IMR-90 (cell line): ENCODE measurements around the gene KCNH5. TPM values are rescaled to one million over a fixed set of nuclear protein-coding genes. Genes with fewer than 3 reads are reported as not detected.

Source experiments
- ATAC-seq: fragments of 200-7000 bp; cut with Tn5 transposase; 2 replicates; pipeline ENCODE4 v1.9.1; 2020; ENCODE audit warnings: low read depth, mild to moderate bottlenecking, moderate library complexity
- BruUV-seq: library from RNA; stranded (reverse); fragments of 400-500 nt; replicated peaks from 2 replicates; lab custom pipeline; 2021; lab: Mats Ljungman, UMichigan
- CTCF ChIA-PET: fragments of 300-600 bp; formaldehyde crosslinking; extraction: SDS; loops from one replicate; lab custom pipeline; 2021; ENCODE audit warnings: antibody characterized with exemption; lab: Yijun Ruan, JAX
- POLR2A ChIA-PET: fragments of 300-600 bp; sonication (Branson Sonifier 250); formaldehyde crosslinking; loops from one replicate; lab custom pipeline; 2022; ENCODE audit warnings: antibody characterized with exemption; ENCODE audit not compliant: unreplicated experiment; lab: Charles Lee
- DNase-seq: peaks from one replicate; pipeline ENCODE4 v3.0.0; 2013
- H2AFZ ChIP-seq: replicated peaks from 2 replicates; pipeline ENCODE3; 2013; ENCODE audit warnings: low read length, mild to moderate bottlenecking; ENCODE audit not compliant: poor library complexity
- H2AK5ac ChIP-seq: 2 replicates; pipeline ENCODE4 v1.6.1; 2013; ENCODE audit warnings: low read depth, low read length, inconsistent platforms
- H2AK9ac ChIP-seq: replicated peaks from 2 replicates; pipeline ENCODE3; 2013; ENCODE audit warnings: mild to moderate bottlenecking, low read depth, low read length, moderate library complexity; ENCODE audit not compliant: poor library complexity
- H2BK120ac ChIP-seq: 2 replicates; pipeline ENCODE4 v1.6.1; 2013; ENCODE audit warnings: low read depth, low read length, inconsistent platforms
- H2BK15ac ChIP-seq: 3 replicates; pipeline ENCODE4 v1.6.1; 2013; ENCODE audit warnings: low read depth, low read length, inconsistent platforms
- H2BK20ac ChIP-seq: 2 replicates; pipeline ENCODE4 v1.6.1; 2013; ENCODE audit warnings: low read depth, mild to moderate bottlenecking, inconsistent platforms, low read length, moderate library complexity
- H2BK5ac ChIP-seq: 2 replicates; pipeline ENCODE4 v1.6.1; 2013; ENCODE audit warnings: mild to moderate bottlenecking, low read depth, low read length, inconsistent platforms; ENCODE audit not compliant: poor library complexity, severe bottlenecking
- H3K14ac ChIP-seq: replicated peaks from 2 replicates; pipeline ENCODE4 v1.6.1; 2013; ENCODE audit warnings: low read depth, low read length, inconsistent platforms
- H3K18ac ChIP-seq: 2 replicates; pipeline ENCODE4 v1.6.1; 2013; ENCODE audit warnings: low read depth, low read length, control low read depth
- H3K23ac ChIP-seq: 2 replicates; pipeline ENCODE4 v1.6.1; 2013; ENCODE audit warnings: low read depth, low read length, inconsistent platforms
- H3K27ac ChIP-seq: 2 replicates; pipeline ENCODE4 v1.5.1; 2013; ENCODE audit warnings: mild to moderate bottlenecking, control low read depth, low read length; ENCODE audit not compliant: insufficient read depth
- H3K27me3 ChIP-seq: 2 replicates; pipeline ENCODE4 v1.6.1; 2013; ENCODE audit warnings: low read length; ENCODE audit not compliant: control insufficient read depth, insufficient read depth
- H3K36me3 ChIP-seq: 2 replicates; pipeline ENCODE4 v1.6.1; 2013; ENCODE audit warnings: low read length, mixed read lengths; ENCODE audit not compliant: control insufficient read depth, insufficient read depth
- H3K4ac ChIP-seq: 2 replicates; pipeline ENCODE4 v1.6.1; 2013; ENCODE audit warnings: low read depth, low read length, inconsistent platforms
- H3K4me1 ChIP-seq: 2 replicates; pipeline ENCODE4 v1.6.1; 2013; ENCODE audit warnings: low read length, mixed read lengths; ENCODE audit not compliant: control insufficient read depth, insufficient read depth
- H3K4me2 ChIP-seq: 2 replicates; pipeline ENCODE4 v1.6.1; 2013; ENCODE audit warnings: low read depth, mild to moderate bottlenecking, control low read depth, low read length, moderate library complexity
- H3K4me3 ChIP-seq: 2 replicates; pipeline ENCODE4 v1.5.1; 2013; ENCODE audit warnings: low read depth, mild to moderate bottlenecking, control low read depth, low read length, moderate library complexity; ENCODE audit not compliant: insufficient read depth
- H3K56ac ChIP-seq: 2 replicates; pipeline ENCODE4 v1.6.1; 2013; ENCODE audit warnings: low read length, inconsistent platforms; ENCODE audit not compliant: insufficient read depth; ENCODE audit errors: extremely low read depth
- H3K79me1 ChIP-seq, 2 experiments: 2 replicates each; pipeline ENCODE4 v1.6.1; 2013; ENCODE audit warnings: low read length in 2 of 2, inconsistent platforms in 1 of 2, low read depth in 1 of 2
- H3K9ac ChIP-seq: 2 replicates; pipeline ENCODE4 v1.6.1; 2013; ENCODE audit warnings: low read depth, low read length, control low read depth
- H3K9me1 ChIP-seq: 2 replicates; pipeline ENCODE4 v1.6.1; 2013; ENCODE audit warnings: low read length, inconsistent platforms; ENCODE audit not compliant: insufficient read depth
- H3K9me3 ChIP-seq: 2 replicates; pipeline ENCODE4 v1.6.1; 2013; ENCODE audit warnings: low read length; ENCODE audit not compliant: control insufficient read depth, insufficient read depth
- H4K20me1 ChIP-seq: 2 replicates; pipeline ENCODE4 v1.6.1; 2013; ENCODE audit warnings: low read length, inconsistent platforms; ENCODE audit not compliant: insufficient read depth
- H4K5ac ChIP-seq: 2 replicates; pipeline ENCODE4 v1.6.1; 2013; ENCODE audit warnings: mild to moderate bottlenecking, low read depth, low read length, control low read depth
- H4K8ac ChIP-seq, 2 experiments: 2 replicates each; pipeline ENCODE4 v1.6.1; 2013; ENCODE audit warnings: low read depth in 2 of 2, low read length in 2 of 2, control low read depth in 1 of 2, inconsistent platforms in 1 of 2
- H4K91ac ChIP-seq: 2 replicates; pipeline ENCODE4 v1.6.1; 2013; ENCODE audit warnings: low read depth, low read length, inconsistent platforms; ENCODE audit not compliant: insufficient read depth
- CEBPB ChIP-seq: IDR thresholded peaks from 2 replicates; pipeline ENCODE4 v1.6.1; 2012; ENCODE audit warnings: low read depth, low read length, improper control_type of control experiment
- CHD1 ChIP-seq: IDR thresholded peaks from 2 replicates; pipeline ENCODE4 v1.6.1; 2012; ENCODE audit warnings: low read depth, low read length, improper control_type of control experiment
- FOS ChIP-seq: fragments of 150-350 bp; IDR thresholded peaks from 2 replicates; pipeline ENCODE4 v1.6.1; 2016; ENCODE audit warnings: low read depth, low read length
- NFE2L2 ChIP-seq: fragments of 150-350 bp; IDR thresholded peaks from 2 replicates; pipeline ENCODE4 v1.6.1; 2016; ENCODE audit warnings: low read depth, mild to moderate bottlenecking, low read length
- RAD21 ChIP-seq: IDR thresholded peaks from 2 replicates; pipeline ENCODE4 v1.6.1; 2012; ENCODE audit warnings: low read length, improper control_type of control experiment
- RFX5 ChIP-seq: IDR thresholded peaks from 2 replicates; pipeline ENCODE4 v1.8.0; 2012; ENCODE audit warnings: low read depth, mild to moderate bottlenecking, low read length, moderate library complexity
- WGBS, 2 experiments: methylation state at CpG; one replicate each; pipeline versions ENCODE4 v1.1.5 to v1.1.7; 2013; ENCODE audit warnings: missing lambda C conversion rate in 2 of 2; ENCODE audit not compliant: insufficient read length in 1 of 2; ENCODE audit errors: extremely low coverage in 2 of 2; 5-methylcytosine and 5-hydroxymethylcytosine counted together
- dilution Hi-C: fragments of 300-500 bp; cut with HindIII; formaldehyde crosslinking; loops from one replicate; pipeline ENCODE4 v1.14.3; 2018; ENCODE audit warnings: low sequenced_read_pairs; ENCODE audit not compliant: unreplicated experiment
- in situ Hi-C: fragments of 300-500 bp; cut with MboI; formaldehyde crosslinking; loops from 3 replicates; pipeline ENCODE4 v1.14.3; 2019; ENCODE audit warnings: low sequenced_read_pairs, inconsistent platforms, mixed read lengths
- intact Hi-C: fragments of 100-400 bp; cut with micrococcal nuclease; formaldehyde crosslinking; loops from 2 replicates; pipeline ENCODE4 v1.10.0; 2022
- polyA plus RNA-seq, 3 experiments: library from polyadenylated mRNA; depleted of rRNA; stranded (reverse); fragments of >200 nt; gene quantifications; 2 replicates each; pipeline ENCODE4 v1.2.3, GENCODE V29; 2012; ENCODE audit warnings: low replicate concordance in 1 of 3
- total RNA-seq: library from RNA; depleted of rRNA; stranded (reverse); fragments of >200 nt; gene quantifications from 2 replicates; pipeline ENCODE4 v1.2.3, GENCODE V29; 2012
- TF ChIP-seq, protein P1 (sequence below): fragments of 150-350 bp; IDR thresholded peaks from 2 replicates; pipeline ENCODE4 v1.6.1; 2016; ENCODE audit warnings: low read depth, mild to moderate bottlenecking, low read length, moderate library complexity, borderline replicate concordance
- TF ChIP-seq, protein P2 (sequence below): conservative IDR thresholded peaks from 2 replicates; pipeline ENCODE4 v1.5.1; 2012; ENCODE audit warnings: mild to moderate bottlenecking, low read depth, low read length, improper control_type of control experiment

The KCNH5 gene
- total and polyA plus RNA-seq, 2 of the 4 experiments (the other 2 are of a cell fraction), result under 0.01 to 0.03 TPM

DNA sequence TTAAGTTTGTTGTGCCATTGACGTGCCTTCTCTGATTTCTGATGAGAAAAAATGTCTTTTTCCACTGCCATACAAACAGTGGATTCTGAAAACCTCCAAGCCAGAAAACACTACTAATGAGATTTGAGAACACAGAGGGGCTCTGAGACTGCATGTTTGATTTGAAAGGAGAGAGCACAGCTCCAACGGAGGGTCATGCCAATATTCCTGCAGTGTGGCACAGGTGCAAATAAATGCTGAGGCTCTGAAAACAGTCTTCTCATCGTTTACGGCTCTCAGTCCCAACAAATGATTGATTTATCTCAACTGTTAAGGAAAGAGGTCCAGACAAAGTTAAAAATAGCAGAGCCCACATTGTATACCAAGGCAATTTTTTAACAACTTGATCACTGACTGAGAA lies 128.7 kb downstream of the KCNH5 start:
- no peak overlapping the region for H3K56ac ChIP-seq
- H2AK5ac ChIP-seq, result no peak overlapping the region
- no peak overlapping the region for H3K4ac ChIP-seq
- DNase-seq, result no peak
- H2AFZ ChIP-seq, result no peak overlapping the region
- no peak overlapping the region for H2BK5ac ChIP-seq
- dilution Hi-C loops (no loop called here), intact Hi-C loops (no loop called here), in situ Hi-C loops (no loop called here)
- no peak overlapping the region for H2BK20ac ChIP-seq
- H3K27me3 ChIP-seq, result no peaks in the 10 kb centered on the region
- no TSS peak for BruUV-seq
- H4K91ac ChIP-seq, result no peak overlapping the region
- no peak overlapping the region for H3K4me3 ChIP-seq
- H3K9me3 ChIP-seq, result no peaks in the 10 kb centered on the region
- TF ChIP-seq RAD21 (no peak), FOS (no peak), CHD1 (no peak), CEBPB (no peak), NFE2L2 (no peak), RFX5 (no peak)
- TF ChIP-seq, protein P1, sequence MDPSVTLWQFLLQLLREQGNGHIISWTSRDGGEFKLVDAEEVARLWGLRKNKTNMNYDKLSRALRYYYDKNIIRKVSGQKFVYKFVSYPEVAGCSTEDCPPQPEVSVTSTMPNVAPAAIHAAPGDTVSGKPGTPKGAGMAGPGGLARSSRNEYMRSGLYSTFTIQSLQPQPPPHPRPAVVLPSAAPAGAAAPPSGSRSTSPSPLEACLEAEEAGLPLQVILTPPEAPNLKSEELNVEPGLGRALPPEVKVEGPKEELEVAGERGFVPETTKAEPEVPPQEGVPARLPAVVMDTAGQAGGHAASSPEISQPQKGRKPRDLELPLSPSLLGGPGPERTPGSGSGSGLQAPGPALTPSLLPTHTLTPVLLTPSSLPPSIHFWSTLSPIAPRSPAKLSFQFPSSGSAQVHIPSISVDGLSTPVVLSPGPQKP, result no peak
- TF ChIP-seq, protein P2, sequence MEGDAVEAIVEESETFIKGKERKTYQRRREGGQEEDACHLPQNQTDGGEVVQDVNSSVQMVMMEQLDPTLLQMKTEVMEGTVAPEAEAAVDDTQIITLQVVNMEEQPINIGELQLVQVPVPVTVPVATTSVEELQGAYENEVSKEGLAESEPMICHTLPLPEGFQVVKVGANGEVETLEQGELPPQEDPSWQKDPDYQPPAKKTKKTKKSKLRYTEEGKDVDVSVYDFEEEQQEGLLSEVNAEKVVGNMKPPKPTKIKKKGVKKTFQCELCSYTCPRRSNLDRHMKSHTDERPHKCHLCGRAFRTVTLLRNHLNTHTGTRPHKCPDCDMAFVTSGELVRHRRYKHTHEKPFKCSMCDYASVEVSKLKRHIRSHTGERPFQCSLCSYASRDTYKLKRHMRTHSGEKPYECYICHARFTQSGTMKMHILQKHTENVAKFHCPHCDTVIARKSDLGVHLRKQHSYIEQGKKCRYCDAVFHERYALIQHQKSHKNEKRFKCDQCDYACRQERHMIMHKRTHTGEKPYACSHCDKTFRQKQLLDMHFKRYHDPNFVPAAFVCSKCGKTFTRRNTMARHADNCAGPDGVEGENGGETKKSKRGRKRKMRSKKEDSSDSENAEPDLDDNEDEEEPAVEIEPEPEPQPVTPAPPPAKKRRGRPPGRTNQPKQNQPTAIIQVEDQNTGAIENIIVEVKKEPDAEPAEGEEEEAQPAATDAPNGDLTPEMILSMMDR, result no peak
- H4K8ac ChIP-seq, result no peak overlapping the region
- 67% methylated on average over 2 of the region's 4 CpGs; no CpG with 5 or more reads in 1 of the 2 experiments for WGBS, 2 experiments
- H2BK120ac ChIP-seq, result no peak overlapping the region
- no peak overlapping the region for H2AK9ac ChIP-seq
- ChIA-PET CTCF (no interaction called here), POLR2A (no interaction called here)
- H3K14ac ChIP-seq, result no peak overlapping the region
- no peaks in the 10 kb centered on the region for H3K4me1 ChIP-seq
- no peak overlapping the region for H2BK15ac ChIP-seq
- H4K5ac ChIP-seq, result no peak overlapping the region
- H3K4me2 ChIP-seq, result no peak overlapping the region
- H3K18ac ChIP-seq, result no peak overlapping the region
- no peaks in the 10 kb centered on the region for H3K9me1 ChIP-seq
- H3K79me1 ChIP-seq, result no peaks in the 10 kb centered on the region
- H3K9ac ChIP-seq, result no peak overlapping the region
- H3K27ac ChIP-seq, result no peak overlapping the region
- H3K36me3 ChIP-seq, result no peaks in the 10 kb centered on the region
- ATAC-seq, result no peak
- no peak overlapping the region for H3K23ac ChIP-seq
- H4K20me1 ChIP-seq, result no peaks in the 10 kb centered on the region
